Stimulated activated CD4-positive, alpha-beta T cell treated with anti-CD3 and anti-CD28 coated beads, TNF-alpha, amount 100 ng/mL, for 1 hour (primary cell): Measurements from ENCODE around the gene ATP5F1D.
"Not testable (repeated sequence)": the region's sequence is repeated elsewhere in the genome, so short reads cannot be mapped to it uniquely, and the experiment has no call there.

Experiments
- DNase-seq, 3 donors: peaks; one replicate each; pipeline ENCODE4 v3.0.0-alpha.2; 2020; ENCODE audit warnings: low read depth in 3 of 3, low spot score in 1 of 3

Gene ATP5F1D

GRCh38 chr19:1241417-1242095, at the start of gene ATP5F1D:
TSS of gene ATP5F1D (plus strand) at chr19:1241751. CDS start at chr19:1241851, 100 bp downstream.
- DNase-seq: peak; percentile 72 to 90 (median 83)

- no peak for DNase-seq
These were observed 42.0 kb upstream of the ATP5F1D start for GRCh38 chr19:1199531-1199930.

- DNase-seq: not testable (repeated sequence)
These were observed 40.9 kb upstream of the ATP5F1D start for GRCh38 chr19:1200614-1201013.

GRCh38 chr19:1205114-1206099, 36.1 kb upstream of the ATP5F1D start, which contains the start of gene STK11:
TSS of gene STK11 (plus strand) at chr19:1205778. CDS start at chr19:1206914, 1,136 bp downstream.
- DNase-seq: peak; percentile 97 to 100 (median 99)

GRCh38 chr19:1206150-1206863, 35.2 kb upstream of the ATP5F1D start:
- no peak for DNase-seq

GRCh38 chr19:1206864-1207450, 34.6 kb upstream of the ATP5F1D start:
- DNase-seq: no peak

GRCh38 chr19:1208830-1209229, 32.7 kb upstream of the ATP5F1D start:
- DNase-seq: not testable (repeated sequence)

- DNase-seq: no peak
These were observed 31.4 kb upstream of the ATP5F1D start for GRCh38 chr19:1210227-1210538.

- DNase-seq: no peak
These were observed 29.9 kb upstream of the ATP5F1D start for GRCh38 chr19:1211494-1212234.

- peak in 1 of 3 donors; percentile 24 for DNase-seq
These were observed 27.9 kb upstream of the ATP5F1D start for GRCh38 chr19:1213391-1214286.

- no peak for DNase-seq
These were observed 27.2 kb upstream of the ATP5F1D start for GRCh38 chr19:1214299-1214861.

GRCh38 chr19:1214862-1215731, 26.5 kb upstream of the ATP5F1D start:
- no peak for DNase-seq

- no peak for DNase-seq
These were observed 24.8 kb upstream of the ATP5F1D start for GRCh38 chr19:1216756-1217155.

- no peak for DNase-seq
These were observed 24.2 kb upstream of the ATP5F1D start for GRCh38 chr19:1217366-1217765.

- no peak for DNase-seq
These were observed 22.6 kb upstream of the ATP5F1D start for GRCh38 chr19:1218751-1219567.

GRCh38 chr19:1219786-1220476, 21.6 kb upstream of the ATP5F1D start:
- DNase-seq: no peak
